GM18873 (cell line): ENCODE measurements around the gene SLC6A3.
"Not testable (repeated sequence)": the region's sequence is repeated elsewhere in the genome, so short reads cannot be mapped to it uniquely, and the experiment has no call there.

Source experiments
- ATAC-seq: cut with Tn5 transposase; IDR thresholded peaks from one replicate; pipeline ENCODE4 v1.9.1; 2021; ENCODE audit warnings: mild to moderate bottlenecking, moderate library complexity, moderate number of reproducible peaks; ENCODE audit not compliant: unreplicated experiment, low FRiP score

SLC6A3 gene

DNA sequence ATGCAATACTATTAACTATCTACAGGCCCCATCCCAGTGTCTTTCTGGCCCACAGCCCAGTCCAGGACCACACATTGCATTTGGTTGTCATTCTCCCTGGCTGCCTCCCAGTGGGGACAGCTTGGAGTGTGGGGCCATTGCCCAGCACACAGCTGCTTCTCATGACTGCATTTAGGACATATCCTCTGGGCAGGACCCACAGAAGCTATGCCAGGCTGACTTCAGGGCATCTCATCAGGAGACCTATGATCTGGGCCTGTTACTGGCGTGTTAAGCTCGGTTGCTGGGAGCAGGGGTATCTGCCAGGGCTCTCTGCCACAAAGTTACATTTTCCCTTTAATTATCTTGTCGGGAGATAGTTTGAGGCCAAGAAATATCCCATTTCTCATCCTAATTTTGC is 68.3 kb downstream of the SLC6A3 start:
- no peak for ATAC-seq

DNA sequence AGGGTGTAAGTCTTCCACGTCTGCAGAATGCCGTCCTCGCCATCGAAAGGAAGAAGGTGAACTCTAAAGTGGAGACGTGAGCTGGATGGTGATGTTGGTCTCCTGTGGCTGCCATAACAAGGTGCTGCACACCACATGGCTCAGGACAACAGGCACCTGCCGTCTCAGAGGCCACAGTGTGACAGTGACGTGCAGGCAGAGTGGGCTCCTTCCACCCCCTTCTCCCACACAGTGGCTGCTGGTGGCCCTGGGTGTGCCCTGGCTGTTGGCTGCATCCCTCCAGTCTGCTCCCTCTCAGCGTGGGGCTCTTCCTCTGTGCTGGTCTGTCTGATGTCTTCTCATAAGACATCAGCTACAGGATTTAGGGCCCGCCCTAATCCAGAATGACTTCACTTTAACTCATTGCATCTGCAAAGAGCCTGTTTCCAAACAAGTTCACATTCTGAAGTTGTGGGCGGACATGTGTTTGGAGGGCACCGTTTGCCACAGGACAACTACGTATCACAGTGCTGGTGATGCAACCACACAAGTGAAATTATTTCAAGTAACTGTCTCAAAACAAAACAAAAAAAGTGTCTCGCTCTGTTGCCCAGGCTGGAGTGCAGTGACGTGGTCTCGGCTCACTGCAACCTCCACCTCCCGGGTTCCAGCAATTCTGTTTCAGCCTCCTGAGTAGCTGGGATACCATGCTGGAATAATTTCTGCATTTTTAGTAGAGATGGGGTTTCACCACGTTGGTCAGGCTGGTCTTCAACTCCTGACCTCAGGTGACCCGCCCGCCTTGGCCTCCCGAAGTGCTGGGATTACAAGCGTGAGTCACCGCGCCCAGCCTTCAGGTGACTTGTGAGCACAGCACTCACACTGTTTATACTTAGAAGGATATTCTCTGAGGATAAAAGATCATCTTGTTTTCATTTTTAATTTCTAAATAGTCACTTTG is 69.1 kb downstream of the SLC6A3 start:
- ATAC-seq: no peak

DNA sequence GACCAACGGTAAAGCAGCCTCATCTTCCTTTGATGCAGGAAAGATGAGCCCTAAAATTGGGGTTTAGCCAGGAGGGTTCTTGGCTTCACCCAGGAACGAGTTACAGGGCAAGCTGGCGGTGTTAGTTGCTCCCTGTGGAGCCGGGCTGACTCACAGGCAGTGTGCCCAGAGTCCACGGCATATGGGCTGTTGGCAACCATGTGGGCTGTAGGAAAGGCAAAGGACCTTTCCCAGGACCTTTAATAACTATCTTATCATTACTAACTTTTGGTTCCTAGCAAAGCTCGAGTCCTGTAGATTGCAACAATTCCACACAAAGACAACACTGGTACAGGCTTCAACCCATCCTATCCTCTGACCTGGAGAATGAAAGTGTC is 70.6 kb downstream of the SLC6A3 start:
- no peak for ATAC-seq

DNA sequence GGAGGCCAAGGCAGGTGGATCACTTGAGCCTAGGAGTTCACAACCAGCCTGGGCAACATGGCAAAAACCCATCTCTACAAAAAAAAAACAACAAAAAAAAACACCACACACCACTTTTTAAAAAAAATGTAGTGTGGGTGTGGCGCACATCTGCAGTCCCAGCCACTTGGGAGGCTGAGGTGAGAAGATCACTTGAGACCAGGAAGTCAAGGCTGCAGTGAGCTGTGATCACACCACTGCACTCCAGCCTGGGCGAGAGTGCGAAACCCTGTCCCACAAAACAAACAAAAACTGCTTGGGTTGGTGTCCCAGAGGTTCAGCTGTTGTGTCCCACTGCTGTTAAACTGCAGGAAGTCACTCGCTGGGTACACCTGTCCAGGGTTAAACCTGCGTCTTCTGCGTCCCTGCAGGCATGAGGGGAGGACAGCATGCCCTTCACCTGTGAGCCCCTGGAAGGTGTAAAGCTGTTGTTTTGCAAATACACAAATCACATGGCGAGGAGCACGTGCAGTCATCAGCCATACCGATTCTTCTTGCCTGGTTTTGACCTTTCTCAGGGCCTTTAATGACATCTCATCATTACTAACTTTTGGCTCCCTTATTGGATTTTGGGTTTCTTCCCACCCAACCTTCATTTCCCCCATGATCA is 71.1 kb downstream of the SLC6A3 start:
- ATAC-seq: no peak

DNA sequence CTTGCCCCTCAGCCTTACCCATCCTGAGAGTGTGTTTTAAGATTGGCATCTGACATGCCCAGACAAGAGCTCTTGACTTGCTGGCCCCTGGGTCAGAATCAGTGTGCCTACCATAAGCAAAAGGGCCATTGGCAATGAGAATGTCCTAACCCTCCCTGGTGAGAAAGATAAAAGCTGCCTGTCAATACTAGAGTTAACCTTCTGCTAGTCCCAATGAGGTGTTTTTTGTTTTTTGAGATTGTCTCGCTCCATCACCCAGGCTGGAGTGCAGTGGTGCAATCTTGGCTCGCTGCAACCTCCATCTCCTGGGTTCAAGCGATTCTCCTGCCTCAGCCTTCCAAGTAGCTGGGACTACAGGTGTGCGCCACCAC is 73.3 kb downstream of the SLC6A3 start:
- not testable (repeated sequence) for ATAC-seq

DNA sequence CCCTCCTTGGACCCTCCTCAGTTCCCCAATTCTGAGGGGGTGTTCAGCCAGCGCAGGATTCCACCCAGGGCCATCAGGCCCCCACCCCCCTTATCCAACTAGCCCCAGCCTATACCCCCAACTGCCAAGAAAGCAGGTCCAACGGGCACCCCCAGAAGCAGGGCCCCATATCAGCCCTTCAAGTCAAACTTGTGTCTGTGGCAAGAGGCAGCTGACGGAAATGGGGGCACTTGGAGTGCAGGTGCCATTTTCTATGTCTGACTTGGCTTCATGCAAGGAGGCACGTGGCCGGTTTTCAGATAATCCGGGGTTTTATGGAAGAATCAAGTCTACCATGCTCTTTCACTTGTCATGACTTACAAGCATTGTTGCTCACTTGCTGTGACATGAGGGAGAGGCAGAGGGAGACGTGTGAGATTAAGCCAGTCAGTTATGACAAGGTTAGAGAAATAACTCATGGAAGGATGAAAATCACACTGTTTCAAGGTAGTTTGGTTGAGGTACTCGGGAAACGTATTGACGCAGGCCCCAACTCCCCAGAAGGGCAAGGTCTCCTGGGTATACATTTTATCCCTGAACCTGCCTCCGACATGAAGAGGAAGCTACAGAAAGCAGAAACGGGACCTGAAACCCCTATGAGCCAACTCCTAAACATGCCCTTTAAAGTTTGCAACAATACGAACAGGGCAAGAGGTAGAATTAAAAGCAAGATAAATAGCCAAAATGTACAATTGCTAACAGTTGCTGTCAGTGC is 73.8 kb downstream of the SLC6A3 start:
- no peak for ATAC-seq

DNA sequence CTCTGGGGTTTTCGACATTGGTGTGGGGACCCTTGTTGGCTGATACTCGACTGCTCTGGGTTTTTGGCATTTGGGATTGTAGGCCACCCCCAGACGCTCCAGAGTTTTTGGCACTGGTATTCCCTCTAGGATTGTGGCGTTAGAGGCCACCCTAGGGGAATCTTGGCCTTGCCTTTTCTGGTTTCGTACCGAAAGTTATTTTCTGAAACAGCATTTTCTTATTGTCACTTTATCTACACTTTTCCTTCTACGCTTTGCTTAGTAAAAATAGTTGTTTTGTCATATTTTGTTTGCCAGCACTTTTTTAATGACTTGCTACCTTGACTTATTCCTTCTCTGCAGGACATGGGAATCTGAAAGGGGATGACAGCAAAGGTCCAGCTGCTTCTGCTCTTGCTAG is 75.2 kb downstream of the SLC6A3 start:
- ATAC-seq: no peak

DNA sequence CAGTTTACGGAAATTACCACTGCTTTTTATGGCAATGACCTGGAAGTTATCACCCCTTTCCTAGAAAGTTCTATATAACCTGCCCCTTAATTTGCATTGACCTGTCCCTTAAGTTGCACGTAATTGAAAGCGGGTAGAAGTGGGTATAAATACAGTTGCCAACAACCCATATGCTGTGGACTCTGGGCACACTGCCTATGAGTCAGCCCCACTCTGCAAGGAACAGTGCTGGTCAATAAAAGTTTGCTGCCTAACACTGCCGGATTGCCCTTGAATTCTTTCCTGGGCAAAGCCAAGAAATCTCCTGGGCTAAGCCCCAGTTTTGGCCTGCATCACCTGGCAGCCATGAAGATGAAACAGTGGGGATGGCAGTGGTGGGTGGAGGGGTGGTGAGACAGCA is 76.5 kb downstream of the SLC6A3 start:
- ATAC-seq: no peak

DNA sequence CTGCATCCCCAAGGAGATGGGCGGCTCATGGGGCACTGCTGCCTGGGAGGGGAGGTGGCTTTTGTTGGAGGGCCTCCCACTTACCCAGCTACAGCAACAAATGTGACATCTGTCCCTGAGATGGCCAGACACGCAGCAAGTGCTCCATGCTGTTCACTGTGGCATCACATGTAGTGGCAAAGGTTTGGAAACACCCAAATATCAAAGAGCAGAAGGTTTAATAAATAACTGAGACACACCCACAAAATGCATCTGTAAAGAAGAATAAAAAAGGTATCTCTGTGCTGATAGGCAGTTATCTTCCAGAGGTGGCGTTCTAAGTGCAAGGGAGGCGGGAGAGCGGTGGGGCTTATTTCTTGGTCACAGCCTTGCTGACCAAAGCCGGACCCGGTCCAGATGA is 77.0 kb downstream of the SLC6A3 start:
- no peak for ATAC-seq

DNA sequence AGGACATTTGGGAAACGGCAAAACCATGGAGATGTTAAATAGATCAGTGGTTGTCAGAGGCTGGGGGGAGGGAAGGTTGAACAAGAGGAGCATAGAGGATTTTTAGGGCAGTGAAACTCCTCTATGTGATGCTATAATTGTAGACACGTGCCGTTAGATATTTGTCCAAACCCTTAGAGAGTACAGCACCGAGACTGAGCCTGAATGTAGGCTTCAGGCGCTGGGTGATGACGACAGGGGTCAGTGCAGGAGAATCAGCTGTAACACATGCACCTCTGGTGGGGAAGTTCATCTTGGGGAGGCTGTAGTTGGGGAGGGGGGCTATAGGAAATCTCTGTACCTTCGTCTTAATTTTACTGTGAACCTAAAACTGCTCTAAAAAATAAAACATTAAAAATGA is 78.1 kb downstream of the SLC6A3 start:
- ATAC-seq: no peak

DNA sequence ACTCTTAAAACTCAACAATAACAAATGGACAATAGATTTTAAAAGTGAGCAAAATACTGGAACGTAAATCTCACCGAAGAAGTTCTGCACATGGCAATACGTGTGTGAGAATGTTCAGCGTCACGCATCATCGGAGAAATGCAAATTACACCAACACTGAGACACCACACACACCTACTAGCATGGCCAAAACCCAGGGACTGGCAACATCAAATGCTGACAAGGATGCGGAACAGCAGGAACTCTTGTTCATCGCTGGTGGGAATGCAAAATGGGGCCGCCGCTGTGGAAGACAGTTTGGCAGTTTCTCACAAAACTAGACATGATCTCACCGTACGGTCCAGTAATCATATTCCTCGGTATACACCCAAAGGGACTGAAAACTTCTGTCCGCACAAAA is 78.7 kb downstream of the SLC6A3 start:
- ATAC-seq: peak; percentile 59

DNA sequence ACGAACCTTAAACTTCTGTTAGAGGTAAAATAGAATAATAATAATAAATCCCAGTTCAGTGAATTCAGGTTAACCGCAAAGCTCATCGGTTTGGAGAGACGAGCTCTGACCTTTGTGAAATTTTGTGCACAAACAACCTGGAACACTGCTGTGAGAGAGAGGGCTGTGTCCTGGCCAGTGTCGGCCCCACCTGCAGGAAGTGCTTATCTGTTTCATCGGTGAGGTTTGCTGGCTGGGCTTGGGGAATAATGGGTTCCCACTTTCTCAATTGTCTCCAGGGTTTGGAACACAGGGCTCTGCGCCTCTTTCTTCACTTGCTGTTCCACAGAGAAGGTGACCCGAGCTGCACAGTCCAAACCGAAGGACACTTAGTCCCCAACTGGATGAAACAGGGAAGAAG is 81.0 kb downstream of the SLC6A3 start:
- ATAC-seq: no peak

DNA sequence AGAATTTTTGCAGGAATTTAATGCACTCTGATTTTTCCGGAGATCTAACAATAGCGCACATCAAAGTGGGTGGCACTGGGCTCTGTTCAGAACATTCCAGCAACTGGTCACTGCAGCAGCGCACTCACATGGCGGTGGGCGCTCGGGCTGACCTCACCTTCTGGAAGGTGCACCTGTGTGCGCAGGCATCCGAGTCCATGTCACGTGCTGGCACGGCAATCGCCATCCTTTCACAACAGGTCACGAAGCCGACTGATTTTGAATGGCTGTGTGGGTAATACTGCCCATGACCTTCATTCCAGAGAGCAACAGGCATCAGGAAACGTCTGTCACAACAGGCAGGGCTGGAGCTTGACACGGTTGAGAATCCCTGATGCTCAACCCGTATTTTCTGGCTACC is 81.7 kb downstream of the SLC6A3 start:
- no peak for ATAC-seq

DNA sequence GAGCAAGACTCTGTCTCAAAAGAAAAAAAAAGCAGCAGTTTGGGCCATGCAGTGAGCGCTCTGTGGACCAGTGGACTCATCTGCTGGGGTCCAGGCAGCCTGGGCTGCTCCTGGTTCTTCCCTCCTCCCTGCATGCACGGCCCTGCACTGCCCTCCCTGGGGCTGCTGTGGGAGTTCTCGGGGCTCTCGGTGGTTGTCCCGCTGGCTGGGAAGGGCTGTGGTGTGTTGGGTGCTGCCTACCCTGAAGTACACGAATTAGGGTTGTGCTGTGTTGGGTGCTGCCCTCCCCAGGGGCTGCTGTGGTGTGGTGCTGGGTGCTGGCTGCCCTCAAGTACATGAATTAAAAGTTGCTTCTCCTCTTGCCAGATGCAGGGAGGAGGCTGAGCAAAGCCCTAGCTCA is 82.1 kb downstream of the SLC6A3 start:
- ATAC-seq: no peak

DNA sequence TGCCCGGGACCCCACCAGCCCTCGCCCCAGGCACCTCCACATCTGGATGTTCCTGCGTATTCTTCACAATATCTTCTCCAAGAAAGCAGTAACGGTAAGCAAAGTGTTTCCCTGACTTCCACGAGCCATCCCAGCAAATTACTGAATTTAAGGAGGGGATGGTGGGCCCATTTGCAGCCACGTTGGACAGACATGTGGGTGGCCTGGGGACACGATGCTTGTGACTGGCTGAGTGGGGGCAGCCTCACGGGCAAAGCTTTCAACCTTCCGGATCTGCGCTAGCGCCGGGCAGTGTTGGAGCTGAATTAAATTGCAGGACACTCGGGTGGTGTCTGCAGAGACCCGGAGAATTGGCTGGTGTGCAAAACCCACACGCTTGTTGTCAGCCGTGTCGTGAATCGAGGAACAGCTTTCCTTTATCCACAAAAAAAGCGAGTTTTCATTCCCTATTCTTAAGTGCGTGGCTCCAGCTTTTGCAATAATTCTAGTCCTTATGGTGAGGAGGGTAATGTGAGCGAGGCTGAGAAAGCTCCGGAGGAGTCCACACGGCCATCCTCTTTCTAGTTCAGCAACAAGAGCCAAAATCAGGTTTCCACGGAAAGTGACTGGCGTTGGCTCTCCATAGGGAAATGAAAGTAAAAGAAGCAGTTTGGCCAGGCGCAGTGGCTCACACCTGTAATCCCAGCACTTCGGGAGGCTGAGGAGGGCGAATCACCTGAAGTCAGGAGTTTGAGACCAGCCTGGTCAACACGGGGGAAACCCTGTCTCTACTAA is 82.8 kb downstream of the SLC6A3 start:
- no peak for ATAC-seq

DNA sequence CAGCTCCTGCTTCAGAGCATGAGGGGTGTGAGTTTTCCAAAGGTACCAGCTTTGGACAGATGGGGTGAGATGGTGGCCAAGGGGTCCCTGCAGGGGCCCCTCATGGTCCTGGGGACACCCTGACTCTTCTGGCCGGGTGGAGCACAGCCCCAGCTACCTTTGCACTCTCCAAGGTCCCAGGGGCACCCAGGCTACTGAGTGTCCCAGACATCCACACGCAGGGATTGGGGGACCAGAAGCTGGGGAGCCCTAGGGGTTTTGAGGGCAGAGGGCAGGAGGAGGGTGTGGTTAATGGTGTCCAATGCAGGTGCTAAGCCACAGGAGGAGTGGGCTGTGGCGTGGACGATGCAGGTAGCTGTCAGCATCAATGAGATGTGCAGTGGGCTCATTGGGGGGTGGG is 84.4 kb downstream of the SLC6A3 start:
- no peak for ATAC-seq

DNA sequence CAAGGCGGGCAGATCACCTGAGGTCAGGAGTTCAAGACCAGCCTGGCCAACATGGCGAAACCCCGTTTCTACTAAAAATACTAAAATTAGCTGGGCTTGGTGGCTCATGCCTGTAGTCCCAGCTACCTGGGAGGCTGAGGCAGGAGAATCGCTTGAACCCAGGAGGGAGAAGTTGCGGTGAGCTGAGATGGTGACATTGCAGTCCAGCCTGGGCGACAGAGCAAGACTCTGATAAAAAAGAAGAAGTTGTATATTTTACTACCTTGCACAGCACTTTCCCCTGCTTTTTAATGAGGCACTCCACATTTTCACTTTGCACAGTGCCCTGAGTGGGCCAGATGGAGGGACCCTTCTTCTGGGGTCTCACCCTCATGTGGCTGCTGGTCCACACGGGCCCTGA is 84.9 kb downstream of the SLC6A3 start:
- ATAC-seq: not testable (repeated sequence)

DNA sequence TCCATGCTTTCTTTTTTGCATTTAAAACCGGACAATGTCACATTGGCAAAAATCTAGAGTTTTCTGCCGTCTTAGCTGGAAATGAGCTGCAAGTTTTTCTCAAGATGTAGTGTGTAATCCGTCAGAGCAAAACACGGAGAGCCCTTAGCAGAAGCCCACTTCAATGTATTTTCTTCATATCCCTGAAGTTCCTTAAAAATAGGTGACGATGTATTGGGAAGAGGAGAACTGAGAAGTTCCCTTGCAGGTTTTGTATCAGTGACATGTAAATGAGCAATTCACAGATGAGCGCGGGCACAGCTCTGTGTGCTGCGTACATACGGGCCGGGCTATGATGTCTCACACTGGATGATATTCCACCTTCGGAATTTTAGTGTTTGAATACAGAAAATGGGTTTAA is 85.5 kb downstream of the SLC6A3 start:
- no peak for ATAC-seq

DNA sequence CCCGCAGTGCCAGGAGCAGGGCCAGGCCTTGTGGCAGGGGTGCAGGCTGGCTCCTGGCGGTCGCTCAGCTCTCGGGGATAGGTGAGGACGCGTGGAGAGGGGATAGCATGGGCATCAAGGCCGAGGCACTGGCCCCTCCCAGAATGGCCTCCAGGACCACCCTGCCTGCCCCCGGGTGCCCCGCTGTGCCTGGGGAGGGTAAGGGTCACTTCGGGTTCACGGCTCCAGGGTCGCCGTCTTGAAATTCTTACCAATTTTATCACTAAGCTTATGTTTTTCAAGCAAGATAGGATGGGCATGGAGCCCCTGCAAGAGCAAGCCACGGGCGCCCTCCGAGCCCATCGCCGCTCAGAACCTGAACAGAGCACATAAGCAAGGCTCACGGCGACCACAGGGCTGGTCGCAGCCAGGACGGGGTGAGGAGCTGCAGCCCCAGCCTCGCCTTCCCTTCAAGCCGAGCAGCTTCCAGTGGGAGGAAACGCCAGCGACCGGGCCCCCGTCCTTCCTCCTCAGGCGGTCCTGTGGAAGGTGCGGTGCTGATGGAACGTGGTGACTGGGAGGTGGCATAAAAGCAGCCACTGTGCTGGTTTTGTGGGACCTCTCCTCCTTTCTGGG is 86.1 kb downstream of the SLC6A3 start:
- no peak for ATAC-seq

DNA sequence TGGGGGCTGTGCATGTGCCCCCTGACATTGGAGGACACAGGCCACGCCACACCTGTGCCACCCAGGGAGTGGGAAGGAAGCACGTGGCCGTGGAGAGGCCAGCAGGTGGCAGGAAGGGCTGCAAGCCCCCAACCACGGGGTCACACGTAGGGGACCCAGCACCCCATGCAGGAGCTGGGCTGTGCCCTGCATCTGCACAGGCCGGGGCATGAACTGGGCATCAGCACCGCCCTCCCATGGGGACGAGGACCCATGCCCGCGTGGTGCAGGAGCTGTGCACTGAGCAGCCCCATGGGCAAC is 86.6 kb downstream of the SLC6A3 start:
- no peak for ATAC-seq
